GM19452 (cell line): ENCODE measurements around the gene MAPKAPK3.
"Not testable (repeated sequence)": the region's sequence is repeated elsewhere in the genome, so short reads cannot be mapped to it uniquely, and the experiment has no call there.

Experiments
- ATAC-seq: cut with Tn5 transposase; IDR thresholded peaks from one replicate; pipeline ENCODE4 v1.9.1; 2021; ENCODE audit not compliant: unreplicated experiment

The MAPKAPK3 gene

DNA sequence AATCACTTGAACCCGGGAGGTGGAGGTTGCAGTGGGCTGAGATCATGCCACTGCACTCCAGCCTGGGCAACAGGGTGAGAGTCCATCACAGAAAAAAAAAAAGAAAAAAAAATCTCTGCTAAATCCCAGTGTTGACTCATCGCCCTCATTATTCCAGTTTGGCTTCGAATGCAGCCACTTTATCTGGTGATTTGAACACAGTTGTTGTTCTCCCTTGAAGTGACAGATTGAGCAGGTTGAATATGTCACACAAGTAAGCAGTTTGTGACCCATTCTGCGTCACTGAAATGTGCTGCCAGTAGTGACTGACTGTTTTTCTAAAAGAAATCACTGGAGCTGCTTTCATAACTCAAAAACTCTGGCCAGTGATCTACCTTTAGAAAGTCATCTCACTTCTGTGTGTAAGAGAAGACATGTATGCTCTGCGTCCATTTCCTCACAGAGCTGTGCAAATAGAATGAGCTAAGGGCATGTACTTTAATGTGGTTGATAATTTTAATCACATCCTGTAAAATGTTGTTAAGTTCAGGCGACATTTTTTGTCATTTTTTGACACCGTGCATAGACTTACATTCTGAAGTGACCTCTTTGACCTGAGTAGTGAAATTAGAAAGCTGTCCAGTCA is 70.3 kb downstream of the MAPKAPK3 start:
- ATAC-seq: no peak

- ATAC-seq: no peak
Observed at GRCh38 chr3:50687916-50688315, 71.0 kb downstream of the MAPKAPK3 start.

GRCh38 chr3:50688602-50689001 is 71.7 kb downstream of the MAPKAPK3 start:
- not testable (repeated sequence) for ATAC-seq

GRCh38 chr3:50689558-50689957 is 72.6 kb downstream of the MAPKAPK3 start:
- no peak for ATAC-seq

DNA sequence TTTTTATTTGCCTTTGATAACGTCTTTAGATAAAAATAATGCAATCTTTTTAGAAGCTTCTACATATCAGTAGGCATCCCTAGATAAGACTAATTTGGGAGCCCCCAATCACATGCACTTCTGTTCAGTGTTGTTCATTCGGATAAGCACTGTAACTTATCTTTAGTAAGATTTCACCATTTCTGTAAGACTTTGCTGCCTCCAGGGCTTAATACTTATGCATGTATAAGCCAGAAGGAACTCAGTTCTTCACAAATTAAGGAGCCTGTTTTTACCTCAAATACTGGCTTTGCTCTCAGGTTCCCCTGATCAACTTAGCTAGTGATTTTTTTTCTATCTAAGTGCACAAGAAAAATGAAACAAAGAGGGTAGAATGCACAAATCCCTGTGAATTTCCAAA is 78.1 kb downstream of the MAPKAPK3 start:
- no peak for ATAC-seq

GRCh38 chr3:50696276-50696675 is 79.3 kb downstream of the MAPKAPK3 start:
- no peak for ATAC-seq

DNA sequence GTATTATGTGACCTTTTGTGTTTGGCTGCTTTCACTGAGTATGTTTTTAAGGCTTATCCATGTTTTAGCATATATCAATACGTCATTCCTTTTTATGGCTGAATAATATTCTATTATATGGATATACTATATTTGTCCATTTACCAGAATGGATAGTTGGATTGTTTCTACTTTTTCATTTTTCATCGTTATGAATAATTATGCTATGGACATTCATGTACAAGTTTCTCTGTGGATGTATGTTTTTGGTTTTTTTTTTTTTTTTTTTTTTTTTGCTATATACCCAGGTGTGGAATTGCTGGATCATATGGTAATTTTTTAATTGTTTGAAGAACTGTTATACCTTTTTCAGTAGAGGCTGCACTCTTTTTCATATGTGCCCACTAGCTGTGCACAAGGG is 81.3 kb downstream of the MAPKAPK3 start:
- ATAC-seq: no peak
